Measurements from ENCODE around the gene HCRTR2.

- TF ChIP-seq POLR2A (IDR thresholded peaks at IDR 0.05) (no peak), CTCF (IDR thresholded peaks at IDR 0.05) (no peak)
Measured at GRCh38 chr6:55180258-55180657, 5.9 kb downstream of the HCRTR2 start.
